ENCODE measurements around the gene UGT1A8.

Gene UGT1A8

GRCh38 chr2:233822101-233822771 is 204.8 kb downstream of the UGT1A8 start:
- DNase-seq: no peak
